Peyer's patch (tissue), 4 donors: ENCODE results near the gene CLDN11.

Experiments
- CTCF ChIP-seq, 6 experiments: fragments of 450-650 bp in 4 of 6; fragments of 200-600 bp in 2 of 6; sonication (generic) in 1 of 6; IDR thresholded peaks; one replicate each; pipeline ENCODE4 v1.5.1; 2017 to 2019; ENCODE audit warnings: antibody characterized with exemption in 6 of 6, mild to moderate bottlenecking in 3 of 6, moderate library complexity in 1 of 6
- POLR2A ChIP-seq, 2 donors: fragments of 450-650 bp; IDR thresholded peaks; one replicate each; pipeline ENCODE4 v1.5.1; 2017; ENCODE audit warnings: antibody characterized with exemption in 2 of 2, mild to moderate bottlenecking in 2 of 2, moderate library complexity in 2 of 2

GRCh38 chr3:170440344-170440743, 21.7 kb downstream of the CLDN11 start:
- TF ChIP-seq CTCF (IDR thresholded peaks at IDR 0.05) (no peak), POLR2A (IDR thresholded peaks at IDR 0.05) (no peak)
